ENCODE results near the gene STK39. TPM values are rescaled to one million over a fixed set of nuclear protein-coding genes. Genes with fewer than 3 reads are reported as not detected.

The STK39 gene
- total and polyA plus RNA-seq, 2 of the 4 experiments (the other 2 are of a cell fraction) = 11.8 to 16.4 TPM

GRCh38 chr2:167929484-167929883, 317.9 kb downstream of the STK39 start:
- Histone ChIP-seq H3K23ac (ENCODE audit: low read depth, low read length) (no peak overlapping the region), H2BK120ac (ENCODE audit: low read depth, low read length) (no peak overlapping the region), H2BK5ac (ENCODE audit: low read depth, low read length, poor library complexity, severe bottlenecking) (no peak overlapping the region), H3K4me1 (ENCODE audit: control insufficient read depth, insufficient read depth, low read length) (no peaks in the 10 kb centered on the region), H4K5ac (ENCODE audit: low read depth, low read length) (no peak overlapping the region), H2BK15ac (ENCODE audit: low read depth, low read length) (no peak overlapping the region), H3K4ac (ENCODE audit: low read depth, low read length) (no peak overlapping the region), H3K27ac (ENCODE audit: insufficient read depth, low read length) (no peak overlapping the region), H3K36me3 (ENCODE audit: control insufficient read depth, insufficient read depth, low read length) (no peaks in the 10 kb centered on the region), H3K9me1 (ENCODE audit: insufficient read depth, low read length) (no peaks in the 10 kb centered on the region), H2AK5ac (ENCODE audit: low read depth, low read length) (no peak overlapping the region), H3K9ac (ENCODE audit: low read depth, low read length) (no peak overlapping the region), H4K8ac (ENCODE audit: low read depth in 2 of 2, low read length in 2 of 2) (no peak overlapping the region), H2BK20ac (ENCODE audit: low read depth, low read length) (no peak overlapping the region), H3K9me3 (ENCODE audit: control insufficient read depth, insufficient read depth, low read length) (no peaks in the 10 kb centered on the region), H2AK9ac (replicated peaks; ENCODE audit: low read depth, low read length, poor library complexity) (no peak overlapping the region), H3K18ac (ENCODE audit: low read depth, low read length) (no peak overlapping the region), H3K79me1 (ENCODE audit: low read depth in 1 of 2, low read length in 2 of 2) (no peaks in the 10 kb centered on the region), H3K56ac (ENCODE audit: extremely low read depth, insufficient read depth, low read length) (no peak overlapping the region), H3K4me2 (ENCODE audit: low read depth, low read length) (no peak overlapping the region), H3K14ac (replicated peaks; ENCODE audit: low read depth, low read length) (no peak overlapping the region), H4K20me1 (ENCODE audit: insufficient read depth, low read length) (no peaks in the 10 kb centered on the region), H2AFZ (replicated peaks; ENCODE audit: low read length, poor library complexity) (no peak overlapping the region), H4K91ac (ENCODE audit: insufficient read depth, low read depth, low read length) (no peak overlapping the region), H3K4me3 (ENCODE audit: insufficient read depth, low read depth, low read length) (no peak overlapping the region), H3K27me3 (ENCODE audit: control insufficient read depth, insufficient read depth, low read length) (peaks cover 5% of the 10 kb centered on the region; the same call in 1 of the 2 replicates)
- ChIA-PET CTCF (no interaction called here), POLR2A (ENCODE audit: unreplicated experiment) (interaction anchor here (0.6 kb wide), 1 partner anchor 1260 kb away, joined by 5 read pairs; no protein-coding TSS in a partner anchor)
- BruUV-seq (replicated peaks) = no TSS peak
- DNase-seq (no peak), ATAC-seq (ENCODE audit: low read depth) (no peak)
- no peak for TF ChIP-seq MAZ (IDR thresholded peaks at IDR 0.05; ENCODE audit: borderline replicate concordance, low read depth, low read length)
- in situ Hi-C loops (cut with MboI; ENCODE audit: low sequenced_read_pairs) = no loop called here
- intact Hi-C loops (cut with micrococcal nuclease) = no loop called here
- 20% methylated on average over 1 of the region's 3 CpGs; no CpG with 5 or more reads in 1 of the 2 experiments for whole genome bisulfite sequencing, 2 experiments (ENCODE audit: extremely low coverage in 2 of 2, insufficient read length in 1 of 2)
- dilution Hi-C loops (cut with HindIII; ENCODE audit: low sequenced_read_pairs, unreplicated experiment) = no loop called here
